ENCODE measurements around the gene ZBTB25.

ZBTB25 gene

DNA sequence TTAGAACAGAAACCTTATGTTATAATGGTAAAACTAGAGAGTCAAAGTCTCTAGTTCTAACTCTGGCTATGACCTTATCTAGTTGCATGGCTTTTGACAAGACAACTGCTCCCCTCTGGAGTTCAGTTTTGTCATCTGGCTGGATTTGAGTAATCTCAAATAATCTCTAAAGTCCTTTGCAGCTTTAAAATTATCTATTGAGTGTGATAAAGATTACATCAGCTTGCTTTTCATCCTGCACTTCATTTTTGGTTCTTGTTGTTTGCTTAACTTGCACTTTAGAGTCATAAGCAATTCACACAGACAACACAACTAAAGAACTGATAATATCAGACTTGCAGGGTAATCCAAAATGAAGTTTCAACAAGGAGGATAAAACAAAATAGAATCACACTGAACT lies 36.1 kb downstream of the ZBTB25 start:
- no peak for DNase-seq (ENCODE audit: insufficient read length, low spot score)
- no peak for TF ChIP-seq POLR2A (IDR thresholded peaks at IDR 0.05; ENCODE audit: low read depth, low read length)
- no peak for TF ChIP-seq PAX5 (IDR thresholded peaks at IDR 0.05; ENCODE audit: insufficient read depth, low read length, severe bottlenecking)
- no peak for TF ChIP-seq POLR2AphosphoS5 (IDR thresholded peaks at IDR 0.05; ENCODE audit: low read depth, low read length)
- TF ChIP-seq SPI1 (IDR thresholded peaks at IDR 0.05; ENCODE audit: low read depth, low read length), result no peak
- TF ChIP-seq TAF1 (IDR thresholded peaks at IDR 0.05; ENCODE audit: low read depth, low read length), result no peak
- TF ChIP-seq POU2F2 (IDR thresholded peaks at IDR 0.05; ENCODE audit: low read depth, low read length), result no peak
- FAIRE-seq, result peak; percentile 79

DNA sequence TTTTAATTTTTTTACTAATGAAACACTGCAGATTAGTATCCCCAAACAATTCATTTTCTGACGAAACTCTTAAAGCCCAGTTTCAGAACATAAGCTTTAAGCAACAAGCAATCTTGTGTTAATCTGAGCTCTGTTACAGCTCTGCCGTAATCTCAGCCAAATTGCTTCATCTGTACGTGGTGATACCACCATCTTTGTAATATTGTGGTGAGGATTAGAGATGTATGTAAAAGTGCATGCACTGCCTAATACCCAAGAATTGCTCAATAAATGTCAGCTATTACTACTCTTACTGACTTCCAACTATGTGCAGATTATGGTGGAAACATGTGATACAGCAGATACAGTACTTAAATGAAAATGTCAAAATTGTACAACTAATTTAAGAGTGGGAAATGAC lies 36.5 kb downstream of the ZBTB25 start:
- FAIRE-seq, result peak; percentile 71
- DNase-seq (ENCODE audit: insufficient read length, low spot score), result no peak
- no peak for TF ChIP-seq SPI1 (IDR thresholded peaks at IDR 0.05; ENCODE audit: low read depth, low read length)
- TF ChIP-seq TAF1 (IDR thresholded peaks at IDR 0.05; ENCODE audit: low read depth, low read length), result no peak
- no peak for TF ChIP-seq POLR2A (IDR thresholded peaks at IDR 0.05; ENCODE audit: low read depth, low read length)
- no peak for TF ChIP-seq POLR2AphosphoS5 (IDR thresholded peaks at IDR 0.05; ENCODE audit: low read depth, low read length)
- TF ChIP-seq PAX5 (IDR thresholded peaks at IDR 0.05; ENCODE audit: insufficient read depth, low read length, severe bottlenecking), result no peak
- TF ChIP-seq POU2F2 (IDR thresholded peaks at IDR 0.05; ENCODE audit: low read depth, low read length), result no peak

GRCh38 chr14:64465831-64466554 lies 37.6 kb downstream of the ZBTB25 start:
- FAIRE-seq (peak; percentile 26), DNase-seq (ENCODE audit: insufficient read length, low spot score) (no peak)
- TF ChIP-seq POLR2AphosphoS5 (IDR thresholded peaks at IDR 0.05; ENCODE audit: low read depth, low read length) (no peak), PAX5 (IDR thresholded peaks at IDR 0.05; ENCODE audit: insufficient read depth, low read length, severe bottlenecking) (no peak), POLR2A (IDR thresholded peaks at IDR 0.05; ENCODE audit: low read depth, low read length) (no peak), SPI1 (IDR thresholded peaks at IDR 0.05; ENCODE audit: low read depth, low read length) (no peak), POU2F2 (IDR thresholded peaks at IDR 0.05; ENCODE audit: low read depth, low read length) (no peak), TAF1 (IDR thresholded peaks at IDR 0.05; ENCODE audit: low read depth, low read length) (no peak)

GRCh38 chr14:64465191-64465822 lies 38.3 kb downstream of the ZBTB25 start, which contains the start of gene AKAP5:
AKAP5 (plus strand) TSS chr14:64465499; CDS start chr14:64468395, 2,896 bp downstream.
- DNase-seq (ENCODE audit: insufficient read length, low spot score), result peak; percentile 50

GRCh38 chr14:64464651-64465050 lies 39.0 kb downstream of the ZBTB25 start:
- peak; percentile 66 for FAIRE-seq

More at GRCh38 chr14:64465191-64465822, 38.3 kb downstream of the ZBTB25 start, which contains the start of gene AKAP5:
- peak; percentile 55 for FAIRE-seq
- TF ChIP-seq POLR2A (IDR thresholded peaks at IDR 0.05; ENCODE audit: low read depth, low read length) (no peak), PAX5 (IDR thresholded peaks at IDR 0.05; ENCODE audit: insufficient read depth, low read length, severe bottlenecking) (peak; percentile 41)

GRCh38 chr14:64463873-64464272 lies 39.8 kb downstream of the ZBTB25 start:
- TF ChIP-seq POLR2AphosphoS5 (IDR thresholded peaks at IDR 0.05; ENCODE audit: low read depth, low read length) (no peak), POU2F2 (IDR thresholded peaks at IDR 0.05; ENCODE audit: low read depth, low read length) (no peak), PAX5 (IDR thresholded peaks at IDR 0.05; ENCODE audit: insufficient read depth, low read length, severe bottlenecking) (no peak), SPI1 (IDR thresholded peaks at IDR 0.05; ENCODE audit: low read depth, low read length) (no peak), TAF1 (IDR thresholded peaks at IDR 0.05; ENCODE audit: low read depth, low read length) (no peak), POLR2A (IDR thresholded peaks at IDR 0.05; ENCODE audit: low read depth, low read length) (no peak)
- DNase-seq (ENCODE audit: insufficient read length, low spot score), result no peak
- no peak for FAIRE-seq

More at GRCh38 chr14:64464651-64465050, 39.0 kb downstream of the ZBTB25 start:
- DNase-seq (ENCODE audit: insufficient read length, low spot score), result no peak
- TF ChIP-seq SPI1 (IDR thresholded peaks at IDR 0.05; ENCODE audit: low read depth, low read length) (no peak), POLR2AphosphoS5 (IDR thresholded peaks at IDR 0.05; ENCODE audit: low read depth, low read length) (no peak), TAF1 (IDR thresholded peaks at IDR 0.05; ENCODE audit: low read depth, low read length) (no peak), PAX5 (IDR thresholded peaks at IDR 0.05; ENCODE audit: insufficient read depth, low read length, severe bottlenecking) (no peak), POLR2A (IDR thresholded peaks at IDR 0.05; ENCODE audit: low read depth, low read length) (no peak), POU2F2 (IDR thresholded peaks at IDR 0.05; ENCODE audit: low read depth, low read length) (no peak)

DNA sequence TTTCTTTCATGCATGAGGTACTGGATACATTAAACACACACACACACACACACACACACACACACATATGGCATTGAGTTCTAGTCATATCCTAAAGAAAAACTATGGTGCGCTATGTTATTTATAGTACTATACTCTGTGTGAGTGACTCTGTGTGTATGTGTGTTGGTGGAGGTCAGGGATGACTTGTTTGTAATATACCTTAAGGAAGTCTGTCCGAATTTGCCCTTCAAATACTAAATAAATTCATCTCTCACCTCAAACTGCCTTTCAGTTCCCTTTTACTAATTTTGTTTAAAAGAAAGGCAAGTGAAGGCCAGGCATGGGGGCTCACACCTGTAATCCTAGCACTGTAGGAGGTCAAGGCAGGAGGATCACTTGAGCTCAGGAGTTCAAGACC lies 40.4 kb downstream of the ZBTB25 start:
- no peak for DNase-seq (ENCODE audit: insufficient read length, low spot score)
- no peak for TF ChIP-seq POU2F2 (IDR thresholded peaks at IDR 0.05; ENCODE audit: low read depth, low read length)
- TF ChIP-seq PAX5 (IDR thresholded peaks at IDR 0.05; ENCODE audit: insufficient read depth, low read length, severe bottlenecking), result no peak
- TF ChIP-seq POLR2A (IDR thresholded peaks at IDR 0.05; ENCODE audit: low read depth, low read length), result no peak
- TF ChIP-seq SPI1 (IDR thresholded peaks at IDR 0.05; ENCODE audit: low read depth, low read length), result peak; percentile 90
- peak; percentile 74 for FAIRE-seq

GRCh38 chr14:64461221-64461620 lies 42.4 kb downstream of the ZBTB25 start:
- TF ChIP-seq POU2F2 (IDR thresholded peaks at IDR 0.05; ENCODE audit: low read depth, low read length) (no peak), POLR2AphosphoS5 (IDR thresholded peaks at IDR 0.05; ENCODE audit: low read depth, low read length) (no peak), SPI1 (IDR thresholded peaks at IDR 0.05; ENCODE audit: low read depth, low read length) (no peak), POLR2A (IDR thresholded peaks at IDR 0.05; ENCODE audit: low read depth, low read length) (no peak), TAF1 (IDR thresholded peaks at IDR 0.05; ENCODE audit: low read depth, low read length) (no peak), PAX5 (IDR thresholded peaks at IDR 0.05; ENCODE audit: insufficient read depth, low read length, severe bottlenecking) (no peak)
- FAIRE-seq, result no peak

DNA sequence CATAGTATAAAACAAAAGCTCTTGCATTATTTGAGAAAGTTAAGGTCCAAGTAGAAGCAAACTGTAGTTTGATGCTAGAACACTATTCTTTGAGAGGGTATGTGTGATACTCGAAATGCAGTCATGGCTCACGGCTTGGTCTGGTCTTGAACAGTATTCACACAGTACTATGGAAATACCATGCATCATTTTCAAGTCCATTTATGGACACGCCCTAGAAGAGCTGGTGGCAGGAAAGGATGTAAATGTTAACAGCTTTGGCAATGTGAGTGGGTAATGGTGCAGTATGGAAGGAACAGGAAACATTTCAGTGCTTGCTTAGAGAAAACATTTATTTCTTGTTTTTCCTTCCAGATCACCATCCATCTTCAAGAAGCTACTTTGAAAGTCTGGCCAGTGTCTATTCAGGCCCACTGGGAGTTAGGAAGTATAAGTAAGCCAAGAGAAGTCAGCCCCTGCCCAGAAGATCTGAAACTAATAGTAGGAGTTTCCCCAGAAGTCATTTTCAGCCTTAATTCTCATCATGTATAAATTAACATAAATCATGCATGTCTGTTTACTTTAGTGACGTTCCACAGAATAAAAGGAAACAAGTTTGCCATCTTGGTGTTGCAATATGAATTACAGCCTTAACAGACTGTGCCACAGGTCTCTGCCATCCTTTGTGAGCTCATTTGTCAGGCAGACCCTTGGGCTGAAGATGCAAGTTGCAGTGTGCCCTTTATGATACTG lies 44.1 kb downstream of the ZBTB25 start:
- TF ChIP-seq POU2F2 (IDR thresholded peaks at IDR 0.05; ENCODE audit: low read depth, low read length) (no peak), POLR2A (IDR thresholded peaks at IDR 0.05; ENCODE audit: low read depth, low read length) (no peak), POLR2AphosphoS5 (IDR thresholded peaks at IDR 0.05; ENCODE audit: low read depth, low read length) (no peak), SPI1 (IDR thresholded peaks at IDR 0.05; ENCODE audit: low read depth, low read length) (no peak), TAF1 (IDR thresholded peaks at IDR 0.05; ENCODE audit: low read depth, low read length) (no peak), PAX5 (IDR thresholded peaks at IDR 0.05; ENCODE audit: insufficient read depth, low read length, severe bottlenecking) (no peak)
- DNase-seq (ENCODE audit: insufficient read length, low spot score) (no peak), FAIRE-seq (peak; percentile 48)

More at GRCh38 chr14:64461221-64461620, 42.4 kb downstream of the ZBTB25 start:
- no peak for DNase-seq (ENCODE audit: insufficient read length, low spot score)
